GM18517 (cell line): ENCODE results near the gene CCDC63.

Source experiments
- ATAC-seq: cut with Tn5 transposase; IDR thresholded peaks from one replicate; pipeline ENCODE4 v1.9.1; 2021; ENCODE audit warnings: mild to moderate bottlenecking, moderate library complexity; ENCODE audit not compliant: unreplicated experiment

Gene CCDC63

GRCh38 chr12:110920324-110920910, 73.6 kb downstream of the CCDC63 start, which contains the start of gene MYL2:
MYL2 (minus strand) TSS chr12:110920579; CDS start chr12:110920529, 50 bp downstream.
- ATAC-seq = no peak

DNA sequence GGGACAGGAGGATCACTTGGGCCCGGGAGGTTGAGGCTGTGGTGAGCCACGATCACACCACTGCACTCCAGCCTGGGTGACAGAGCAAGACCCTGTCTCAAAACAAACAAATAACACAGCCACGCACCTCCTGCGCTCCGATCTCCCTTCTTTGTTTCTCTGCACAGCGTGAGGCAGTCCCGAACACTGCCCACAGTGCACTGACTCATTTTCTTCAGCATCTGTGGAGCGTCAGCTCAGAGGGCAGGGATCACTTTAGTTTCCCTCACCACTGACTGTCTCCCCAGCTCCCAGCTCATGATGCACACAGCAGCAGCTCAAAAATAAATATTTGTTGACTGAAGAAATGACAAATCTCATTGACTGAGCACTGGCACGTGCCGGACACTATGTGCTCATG, 74.5 kb downstream of the CCDC63 start:
- ATAC-seq = no peak

- ATAC-seq = no peak
These were observed 75.9 kb downstream of the CCDC63 start for GRCh38 chr12:110922652-110923051.

GRCh38 chr12:110923192-110923591, 76.4 kb downstream of the CCDC63 start:
- no peak for ATAC-seq

GRCh38 chr12:110923692-110924334, 77.0 kb downstream of the CCDC63 start:
- ATAC-seq = no peak

GRCh38 chr12:110927546-110927945, 80.8 kb downstream of the CCDC63 start:
- no peak for ATAC-seq

DNA sequence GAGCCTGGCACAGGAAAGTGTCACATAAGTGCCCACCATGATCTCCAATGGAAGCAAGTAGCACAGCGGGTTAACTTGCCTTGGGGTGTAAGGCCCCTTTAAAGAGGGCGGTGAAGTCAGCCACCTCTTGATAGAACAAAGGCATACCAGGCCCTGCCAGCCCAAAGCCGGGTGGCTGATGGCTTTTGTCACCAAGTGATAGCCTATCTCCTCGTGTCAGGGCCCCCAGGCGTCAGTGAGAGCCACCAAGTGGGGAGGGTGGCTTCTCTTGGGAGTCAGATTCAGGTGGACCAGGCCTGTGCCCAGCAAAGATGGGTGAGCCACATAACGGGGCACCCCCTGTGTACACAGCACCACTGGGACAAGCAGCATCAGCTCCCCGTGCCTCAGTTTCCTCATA, 81.9 kb downstream of the CCDC63 start:
- no peak for ATAC-seq

GRCh38 chr12:110929818-110930217, 83.0 kb downstream of the CCDC63 start:
- ATAC-seq = no peak

GRCh38 chr12:110930348-110931314, 83.8 kb downstream of the CCDC63 start:
- ATAC-seq = no peak

DNA sequence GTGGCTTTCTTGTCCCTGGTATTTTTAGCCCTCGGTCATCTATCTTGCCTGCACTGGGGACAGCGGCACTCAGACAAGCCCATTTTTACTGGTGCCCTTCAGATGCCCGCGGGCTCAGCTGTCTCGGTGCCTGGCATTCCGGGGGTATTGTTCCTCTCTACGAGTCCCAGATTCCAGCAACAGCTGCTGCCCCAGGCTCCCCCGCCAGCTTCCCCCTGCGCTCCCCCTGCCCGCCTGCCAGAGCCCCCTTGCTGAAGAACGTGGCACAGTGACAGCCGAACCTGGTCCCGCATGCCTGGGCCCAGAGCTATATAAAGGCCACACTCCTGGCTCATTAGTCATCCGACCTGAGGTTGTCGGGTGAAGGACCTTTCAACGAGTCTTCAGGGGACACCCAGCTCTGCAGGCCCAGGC, 84.5 kb downstream of the CCDC63 start:
- ATAC-seq = no peak

GRCh38 chr12:110932046-110932445, 85.3 kb downstream of the CCDC63 start:
- no peak for ATAC-seq

- ATAC-seq = no peak
These were observed 86.7 kb downstream of the CCDC63 start for GRCh38 chr12:110933326-110933974.

DNA sequence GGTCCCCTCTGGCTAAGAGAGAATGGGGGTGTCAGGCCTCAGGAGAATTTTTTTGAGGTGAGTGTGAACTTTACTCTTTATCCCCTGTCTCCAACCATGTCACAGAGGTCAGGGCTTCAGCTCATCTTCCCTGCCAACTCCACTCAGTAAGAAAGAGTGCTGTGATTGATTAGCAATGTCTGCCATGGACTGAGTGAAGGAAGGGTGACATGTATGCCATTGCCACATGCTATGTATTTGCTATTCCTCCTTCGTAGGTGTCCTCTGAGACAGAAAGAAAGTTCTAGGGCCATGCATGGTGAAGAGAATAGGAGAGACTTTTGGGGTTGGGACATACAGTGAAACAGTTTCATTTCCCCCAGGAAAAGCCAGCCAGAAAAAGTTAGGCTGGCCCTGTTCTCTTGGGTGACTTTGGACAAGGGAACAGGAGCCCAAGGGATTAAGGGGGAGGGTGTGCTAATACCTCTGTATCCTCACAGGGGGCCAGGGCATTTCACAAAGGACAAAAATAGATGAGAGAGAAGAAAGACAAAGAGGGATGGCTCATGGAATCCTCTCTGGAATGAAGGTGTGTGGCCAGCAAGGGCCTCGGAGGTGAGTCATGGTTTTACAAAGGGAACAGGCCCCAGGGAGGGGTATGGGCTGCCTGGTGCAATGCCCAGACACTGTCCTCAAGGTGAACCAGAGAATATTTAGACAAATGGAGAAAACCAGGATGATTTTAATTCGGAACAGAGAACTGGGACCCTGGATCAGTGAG, 87.5 kb downstream of the CCDC63 start:
- no peak for ATAC-seq

DNA sequence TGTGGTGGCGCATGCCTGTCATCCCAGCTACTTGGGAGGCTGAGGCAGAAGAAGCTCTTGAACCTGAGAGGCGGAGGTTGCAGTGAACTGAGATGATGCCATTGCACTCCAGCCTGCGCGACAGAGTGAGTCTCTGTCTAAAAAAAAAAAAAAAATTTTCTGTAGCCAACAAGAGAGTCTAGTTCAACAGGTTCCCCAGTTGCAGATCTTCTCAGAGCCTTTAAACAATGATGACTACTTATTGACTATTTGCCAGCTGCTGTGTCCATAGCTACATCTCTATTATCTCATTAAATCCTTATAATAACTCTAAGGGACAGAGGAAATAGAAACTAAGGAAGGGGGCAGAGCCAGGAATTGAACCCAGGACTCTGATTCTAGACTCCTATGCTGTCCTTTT, 88.8 kb downstream of the CCDC63 start:
- ATAC-seq = no peak

DNA sequence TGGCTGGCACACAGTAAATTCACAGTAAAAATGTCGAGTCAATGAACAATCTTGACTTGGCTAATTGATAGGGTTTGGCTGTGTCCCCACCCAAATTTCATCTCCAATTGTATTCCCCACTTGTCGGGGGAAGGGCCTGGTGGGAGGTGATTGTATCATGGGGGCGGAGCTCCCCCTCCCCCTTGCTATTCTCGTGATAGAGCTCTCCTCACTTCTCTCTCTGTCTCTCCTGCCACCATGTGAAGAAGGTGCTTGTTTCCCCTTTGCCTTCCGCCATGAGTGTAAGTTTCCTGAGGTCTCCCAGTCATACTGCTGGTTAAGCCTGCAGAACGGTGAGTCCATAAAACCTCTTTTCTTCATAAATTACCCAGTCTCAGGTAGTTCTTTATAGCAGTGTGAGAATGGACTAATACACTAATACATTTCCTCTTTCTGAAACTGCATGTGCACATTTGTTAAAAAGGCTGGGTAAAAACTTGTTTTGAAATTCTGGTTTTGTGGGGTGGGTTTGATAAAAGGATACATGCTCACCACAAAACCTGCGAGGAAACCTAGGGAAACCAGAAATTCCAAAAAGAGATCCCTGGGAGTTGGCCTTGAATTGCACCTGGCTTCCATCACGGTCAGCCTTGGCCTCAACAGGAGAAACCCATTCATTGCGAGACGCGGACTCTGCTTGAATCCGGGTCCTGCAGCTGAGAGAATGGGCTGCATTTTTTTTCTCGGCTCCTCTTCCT, 89.7 kb downstream of the CCDC63 start:
- no peak for ATAC-seq

DNA sequence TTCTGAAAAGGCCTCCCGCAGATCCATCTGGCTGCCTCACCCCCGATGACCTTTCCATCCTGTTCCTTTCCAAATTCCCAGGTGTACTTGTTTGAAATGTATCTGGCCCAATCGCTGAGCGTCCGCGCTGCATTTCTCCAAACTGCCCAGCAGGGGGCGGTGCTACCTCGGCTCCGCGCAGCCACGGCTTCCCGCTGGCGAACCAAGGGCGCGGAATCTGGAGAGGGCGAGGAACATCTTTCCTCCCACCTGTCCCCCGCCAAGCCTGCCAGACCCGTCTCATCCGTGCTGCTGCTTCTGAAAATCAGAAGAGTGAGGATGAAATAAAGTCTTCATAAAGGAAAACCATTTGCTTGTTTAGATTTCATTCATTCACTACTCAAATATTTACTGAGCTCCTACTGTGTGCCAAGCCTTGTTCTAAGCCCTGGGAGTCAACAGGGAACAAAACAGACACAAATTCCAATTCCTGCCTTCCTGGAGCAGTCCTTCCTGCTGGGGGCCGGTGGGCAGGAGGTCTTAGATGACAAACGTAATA, 90.4 kb downstream of the CCDC63 start:
- ATAC-seq = no peak

- no peak for ATAC-seq
These were observed 93.5 kb downstream of the CCDC63 start for GRCh38 chr12:110940296-110940695.

DNA sequence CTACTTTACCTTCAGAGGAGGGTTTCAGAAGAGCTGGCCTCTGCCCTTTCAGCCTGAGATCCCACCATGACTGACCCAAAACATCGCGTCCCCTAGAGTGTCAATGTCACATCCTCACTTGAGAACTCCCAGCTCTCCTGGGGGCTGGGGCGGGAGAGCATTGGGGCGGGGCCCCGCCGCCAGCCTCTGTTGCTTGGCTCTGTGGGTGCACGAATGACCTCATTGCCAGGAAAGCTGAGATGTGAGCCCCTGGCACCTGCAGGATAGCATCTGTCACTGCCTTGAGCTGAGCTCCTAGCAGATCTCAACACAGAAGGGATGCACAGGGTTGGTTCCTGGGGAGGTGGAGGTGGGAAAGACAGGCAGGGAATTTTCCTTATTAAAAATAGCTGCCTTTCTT, 94.1 kb downstream of the CCDC63 start:
- ATAC-seq = no peak

DNA sequence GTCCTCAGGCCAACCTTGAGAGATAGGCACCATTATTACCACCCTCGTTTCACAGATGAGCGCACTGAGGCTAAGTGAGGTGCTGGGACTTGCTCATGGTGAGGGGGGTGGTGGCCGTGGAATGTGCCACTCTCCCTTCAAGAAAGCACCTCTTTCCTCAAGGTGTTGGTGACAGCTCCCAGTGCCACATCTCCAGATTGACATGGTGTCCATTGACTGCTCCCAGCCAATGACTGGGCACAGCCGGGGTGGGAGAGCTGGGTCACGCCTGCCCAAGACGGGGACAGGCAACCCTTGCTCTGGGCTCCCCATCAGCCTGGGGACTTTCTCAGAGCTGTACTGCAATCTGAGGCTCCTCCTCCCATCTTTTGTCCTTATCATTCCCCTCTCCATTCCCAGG, 94.6 kb downstream of the CCDC63 start:
- no peak for ATAC-seq
